ENCODE results near the gene ARL8A.

Gene ARL8A

GRCh38 chr1:202130297-202130721 is 14.2 kb downstream of the ARL8A start:
- no peak overlapping the region for H3K4me3 Mint-ChIP-seq
- H3K4me1 Mint-ChIP-seq (ENCODE audit: low read depth) = no peaks in the 10 kb centered on the region
- no peak overlapping the region for H3K27ac Mint-ChIP-seq
- DNase-seq (ENCODE audit: low spot score) = no peak
- H3K9me3 Mint-ChIP-seq = no peaks in the 10 kb centered on the region
- peaks cover 2% of the 10 kb centered on the region for H3K27me3 Mint-ChIP-seq (ENCODE audit: low read depth)
- H3K36me3 Mint-ChIP-seq (ENCODE audit: low read depth) = peaks cover 8% of the 10 kb centered on the region

GRCh38 chr1:202129453-202130296 is 14.9 kb downstream of the ARL8A start:
- H3K36me3 Mint-ChIP-seq (ENCODE audit: low read depth) = peaks cover 4% of the 10 kb centered on the region
- H3K27me3 Mint-ChIP-seq (ENCODE audit: low read depth) = peaks cover 2% of the 10 kb centered on the region
- H3K4me1 Mint-ChIP-seq (ENCODE audit: low read depth) = no peaks in the 10 kb centered on the region
- H3K27ac Mint-ChIP-seq = no peak overlapping the region
- DNase-seq (ENCODE audit: low spot score) = no peak
- H3K9me3 Mint-ChIP-seq = no peaks in the 10 kb centered on the region
- H3K4me3 Mint-ChIP-seq = no peak overlapping the region

GRCh38 chr1:202127836-202128622 is 16.5 kb downstream of the ARL8A start:
- no peak overlapping the region for H3K27ac Mint-ChIP-seq
- H3K9me3 Mint-ChIP-seq = no peaks in the 10 kb centered on the region
- H3K4me3 Mint-ChIP-seq = no peak overlapping the region
- H3K36me3 Mint-ChIP-seq (ENCODE audit: low read depth) = peaks cover 2% of the 10 kb centered on the region
- no peak for DNase-seq (ENCODE audit: low spot score)
- peaks cover 5% of the 10 kb centered on the region for H3K27me3 Mint-ChIP-seq (ENCODE audit: low read depth)
- H3K4me1 Mint-ChIP-seq (ENCODE audit: low read depth) = no peaks in the 10 kb centered on the region

GRCh38 chr1:202127061-202127460 is 17.5 kb downstream of the ARL8A start:
- peaks cover 5% of the 10 kb centered on the region for H3K27me3 Mint-ChIP-seq (ENCODE audit: low read depth)
- no peaks in the 10 kb centered on the region for H3K4me1 Mint-ChIP-seq (ENCODE audit: low read depth)
- DNase-seq (ENCODE audit: low spot score) = no peak
- H3K9me3 Mint-ChIP-seq = no peaks in the 10 kb centered on the region
- H3K36me3 Mint-ChIP-seq (ENCODE audit: low read depth) = no peaks in the 10 kb centered on the region
- peak overlapping the region; percentile 38 for H3K27ac Mint-ChIP-seq
- H3K4me3 Mint-ChIP-seq = no peak overlapping the region

GRCh38 chr1:202126426-202126825 is 18.1 kb downstream of the ARL8A start:
- no peak for DNase-seq (ENCODE audit: low spot score)
- Mint-ChIP-seq H3K27me3 (ENCODE audit: low read depth) (peaks cover 5% of the 10 kb centered on the region), H3K27ac (no peak overlapping the region), H3K36me3 (ENCODE audit: low read depth) (no peaks in the 10 kb centered on the region), H3K9me3 (no peaks in the 10 kb centered on the region), H3K4me3 (no peak overlapping the region), H3K4me1 (ENCODE audit: low read depth) (no peaks in the 10 kb centered on the region)

- Mint-ChIP-seq H3K36me3 (ENCODE audit: low read depth) (no peaks in the 10 kb centered on the region), H3K27ac (no peak overlapping the region), H3K27me3 (ENCODE audit: low read depth) (peaks cover 5% of the 10 kb centered on the region), H3K4me1 (ENCODE audit: low read depth) (no peaks in the 10 kb centered on the region), H3K4me3 (no peak overlapping the region), H3K9me3 (no peaks in the 10 kb centered on the region)
- no peak for DNase-seq (ENCODE audit: low spot score)
These were observed 18.9 kb downstream of the ARL8A start for GRCh38 chr1:202125611-202126010.

- Mint-ChIP-seq H3K36me3 (ENCODE audit: low read depth) (no peaks in the 10 kb centered on the region), H3K4me3 (no peak overlapping the region), H3K27ac (no peak overlapping the region), H3K4me1 (ENCODE audit: low read depth) (no peaks in the 10 kb centered on the region), H3K27me3 (ENCODE audit: low read depth) (peaks cover 5% of the 10 kb centered on the region), H3K9me3 (no peaks in the 10 kb centered on the region)
- DNase-seq (ENCODE audit: low spot score) = no peak
These were observed 20.4 kb downstream of the ARL8A start for GRCh38 chr1:202124142-202124541.

- H3K4me1 Mint-ChIP-seq (ENCODE audit: low read depth) = no peaks in the 10 kb centered on the region
- peaks cover 5% of the 10 kb centered on the region for H3K27me3 Mint-ChIP-seq (ENCODE audit: low read depth)
- DNase-seq (ENCODE audit: low spot score) = no peak
- no peak overlapping the region for H3K27ac Mint-ChIP-seq
- H3K36me3 Mint-ChIP-seq (ENCODE audit: low read depth) = no peaks in the 10 kb centered on the region
- H3K9me3 Mint-ChIP-seq = no peaks in the 10 kb centered on the region
- no peak overlapping the region for H3K4me3 Mint-ChIP-seq
These were observed 21.2 kb downstream of the ARL8A start for GRCh38 chr1:202123336-202123813.

- H3K36me3 Mint-ChIP-seq (ENCODE audit: low read depth) = no peaks in the 10 kb centered on the region
- no peaks in the 10 kb centered on the region for H3K4me1 Mint-ChIP-seq (ENCODE audit: low read depth)
- no peak within 1 kb of the TSS for H3K27ac Mint-ChIP-seq
- H3K27me3 Mint-ChIP-seq (ENCODE audit: low read depth) = peaks cover 5% of the 10 kb centered on the region
- H3K9me3 Mint-ChIP-seq = no peaks in the 10 kb centered on the region
- DNase-seq (ENCODE audit: low spot score) = no peak
- no peak within 1 kb of the TSS for H3K4me3 Mint-ChIP-seq
These were observed 21.8 kb downstream of the ARL8A start, which contains the start of gene GPR37L1 for GRCh38 chr1:202122639-202123335. Gene GPR37L1 (plus strand): TSS chr1:202122917. CDS start chr1:202122964, 47 bp downstream.

GRCh38 chr1:202121006-202121405 is 23.5 kb downstream of the ARL8A start:
- H3K4me3 Mint-ChIP-seq = no peak overlapping the region
- no peaks in the 10 kb centered on the region for H3K36me3 Mint-ChIP-seq (ENCODE audit: low read depth)
- H3K27ac Mint-ChIP-seq = no peak overlapping the region
- no peak for DNase-seq (ENCODE audit: low spot score)
- H3K9me3 Mint-ChIP-seq = no peaks in the 10 kb centered on the region
- H3K27me3 Mint-ChIP-seq (ENCODE audit: low read depth) = peaks cover 5% of the 10 kb centered on the region
- H3K4me1 Mint-ChIP-seq (ENCODE audit: low read depth) = no peaks in the 10 kb centered on the region

GRCh38 chr1:202117898-202118371 is 26.6 kb downstream of the ARL8A start:
- Mint-ChIP-seq H3K27me3 (ENCODE audit: low read depth) (peaks cover 10% of the 10 kb centered on the region), H3K36me3 (ENCODE audit: low read depth) (no peaks in the 10 kb centered on the region), H3K4me1 (ENCODE audit: low read depth) (no peaks in the 10 kb centered on the region), H3K9me3 (no peaks in the 10 kb centered on the region), H3K4me3 (no peak overlapping the region), H3K27ac (no peak overlapping the region)
- no peak for DNase-seq (ENCODE audit: low spot score)

GRCh38 chr1:202116287-202116686 is 28.2 kb downstream of the ARL8A start:
- H3K27ac Mint-ChIP-seq = no peak overlapping the region
- H3K9me3 Mint-ChIP-seq = no peaks in the 10 kb centered on the region
- no peaks in the 10 kb centered on the region for H3K4me1 Mint-ChIP-seq (ENCODE audit: low read depth)
- H3K36me3 Mint-ChIP-seq (ENCODE audit: low read depth) = no peaks in the 10 kb centered on the region
- H3K4me3 Mint-ChIP-seq = no peak overlapping the region
- DNase-seq (ENCODE audit: low spot score) = no peak
- peaks cover 10% of the 10 kb centered on the region for H3K27me3 Mint-ChIP-seq (ENCODE audit: low read depth)

GRCh38 chr1:202113690-202114300 is 30.7 kb downstream of the ARL8A start:
- Mint-ChIP-seq H3K27ac (no peak overlapping the region), H3K4me3 (no peak overlapping the region), H3K9me3 (no peaks in the 10 kb centered on the region), H3K27me3 (ENCODE audit: low read depth) (peaks cover 10% of the 10 kb centered on the region), H3K4me1 (ENCODE audit: low read depth) (no peaks in the 10 kb centered on the region), H3K36me3 (ENCODE audit: low read depth) (no peaks in the 10 kb centered on the region)
- no peak for DNase-seq (ENCODE audit: low spot score)

All from T-helper 2 cell treated with Interferon-gamma antibody and Interleukin-4, amounts not matched to agents 5 μg/mL and 100 μg/mL, for 36 hours (primary cell).